ENCODE measurements around the gene CTNND2. TPM values are rescaled to one million over a fixed set of nuclear protein-coding genes. Genes with fewer than 3 reads are reported as not detected.

CTNND2 gene
- total and polyA plus RNA-seq, 9 of the 15 experiments (the other 6 are each of a cell fraction or from before 2014, with no cell fraction given) = 0.03 to 0.35 TPM; not detected in 7

DNA sequence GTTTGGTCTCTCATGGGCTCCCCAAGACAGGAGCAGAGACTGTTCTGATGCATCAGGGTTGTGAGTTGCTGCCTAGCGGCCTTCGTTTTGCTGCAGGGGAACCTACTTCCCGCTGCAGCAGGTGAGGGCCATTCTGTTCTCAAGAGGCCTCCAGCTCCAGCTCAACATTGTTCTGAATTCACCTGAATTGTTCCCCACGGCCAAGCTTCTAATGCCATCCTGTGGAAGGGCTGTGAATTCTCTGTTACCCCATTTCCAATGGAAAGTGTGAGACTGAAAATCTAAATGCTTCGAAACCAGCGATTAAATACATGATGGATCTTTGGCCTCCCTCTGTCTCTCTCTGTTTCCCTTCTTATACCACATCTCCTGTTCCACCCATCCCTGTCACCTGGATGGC is 794.1 kb downstream of the CTNND2 start:
- H3K36me3 ChIP-seq (ENCODE audit: control insufficient read depth, insufficient read depth, low read length) = no peaks in the 10 kb centered on the region
- no peak overlapping the region for H3K27ac ChIP-seq (ENCODE audit: extremely low read depth, low read depth, low read length)
- H2AFZ ChIP-seq (ENCODE audit: low read depth, low read length) = no peak overlapping the region
- no TSS peak for BruUV-seq (replicated peaks)
- WGBS (ENCODE audit: insufficient coverage, low coverage, missing lambda C conversion rate) = 2% methylated on average over 6 of the region's 6 CpGs
- no peak overlapping the region for H3K4me3 ChIP-seq
- no peaks in the 10 kb centered on the region for H3K9me3 ChIP-seq (replicated peaks; ENCODE audit: control insufficient read depth, insufficient read depth, low read depth, low read length)
- no peak overlapping the region for H3K9ac ChIP-seq (ENCODE audit: insufficient read depth in 1 of 2, low read depth in 2 of 2, low read length in 2 of 2)
- H3K79me2 ChIP-seq (ENCODE audit: control insufficient read depth, insufficient read depth, low read length) = no peaks in the 10 kb centered on the region
- no peak for FAIRE-seq
- in situ Hi-C loops (cut with MboI) (no loop called here), intact Hi-C loops (cut with micrococcal nuclease) (no loop called here)
- ChIA-PET CTCF (ENCODE audit: low intra/inter-chr PET ratio) (no interaction called here), POLR2A (interaction anchor here (0.7 kb wide), 1 partner anchor 413 kb away, joined by 3 read pairs; no protein-coding TSS in a partner anchor)
- no peaks in the 10 kb centered on the region for H3K9me1 ChIP-seq (ENCODE audit: control insufficient read depth, insufficient read depth, low read length)
- TF ChIP-seq RAD21 (CRISPR knock-in tag; conservative IDR thresholded peaks at IDR 0.05 in 1 of 2, IDR thresholded peaks at IDR 0.05 in 1 of 2) = peak in 1 of 2 experiments; percentile 31; a peak in 2 of 4 replicates
- no peak for TF ChIP-seq ZNF224 (CRISPR knock-in tag; IDR thresholded peaks at IDR 0.05)
- H3K27me3 ChIP-seq (ENCODE audit: control insufficient read depth in 2 of 2, insufficient read depth in 2 of 2, low read length in 2 of 2) = peaks cover 0 to 18% of the 10 kb centered on the region in 2 experiments; a peak in 1 of 5 replicates
- H3K4me1 ChIP-seq (replicated peaks in 1 of 2; ENCODE audit: control insufficient read depth in 2 of 2, insufficient read depth in 2 of 2, low read length in 2 of 2) = no peaks in the 10 kb centered on the region
- H4K20me1 ChIP-seq (replicated peaks; ENCODE audit: control insufficient read depth, insufficient read depth, low read length) = no peaks in the 10 kb centered on the region
- no peak for ATAC-seq
- no peak for DNase-seq (ENCODE audit: extremely low read depth in 1 of 4, low spot score in 3 of 4)
- H3K4me2 ChIP-seq (ENCODE audit: insufficient read depth, low read length) = no peak overlapping the region

DNA sequence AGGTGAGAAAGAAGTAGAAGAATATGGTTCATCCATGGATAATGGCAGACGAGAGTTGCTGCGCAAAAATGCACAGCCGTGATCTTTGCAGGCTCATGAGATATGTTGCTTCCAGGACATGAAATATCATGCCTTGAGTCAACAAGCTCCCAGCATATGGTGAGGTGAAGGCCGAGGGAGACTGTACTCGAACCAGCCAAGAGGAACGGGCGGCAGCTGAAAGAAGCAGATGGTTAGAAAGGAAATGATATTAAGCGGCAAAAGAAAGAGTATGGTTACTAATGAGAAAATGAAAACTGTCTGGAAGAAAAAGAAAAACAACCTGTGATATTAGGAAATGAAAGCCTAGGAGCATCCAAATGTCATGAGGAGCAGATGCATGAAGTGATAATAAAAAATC is 798.5 kb downstream of the CTNND2 start:
- no peak for FAIRE-seq
- BruUV-seq (replicated peaks) = no TSS peak
- under 1% methylated on average over 8 of the region's 8 CpGs for WGBS (ENCODE audit: insufficient coverage, low coverage, missing lambda C conversion rate)
- H3K9me1 ChIP-seq (ENCODE audit: control insufficient read depth, insufficient read depth, low read length) = no peaks in the 10 kb centered on the region
- intact Hi-C loops (cut with micrococcal nuclease) (no loop called here), in situ Hi-C loops (cut with MboI) (no loop called here)
- no peak overlapping the region for H3K9ac ChIP-seq (ENCODE audit: insufficient read depth in 1 of 2, low read depth in 2 of 2, low read length in 2 of 2)
- H3K4me3 ChIP-seq = no peak overlapping the region
- ChIA-PET POLR2A (no interaction called here), CTCF (ENCODE audit: low intra/inter-chr PET ratio) (no interaction called here)
- H3K27ac ChIP-seq (ENCODE audit: extremely low read depth, low read depth, low read length) = no peak overlapping the region
- H3K4me2 ChIP-seq (ENCODE audit: insufficient read depth, low read length) = no peak overlapping the region
- no peak for ATAC-seq
- no peaks in the 10 kb centered on the region for H3K79me2 ChIP-seq (ENCODE audit: control insufficient read depth, insufficient read depth, low read length)
- no peaks in the 10 kb centered on the region for H3K4me1 ChIP-seq (replicated peaks in 1 of 2; ENCODE audit: control insufficient read depth in 2 of 2, insufficient read depth in 2 of 2, low read length in 2 of 2)
- DNase-seq (ENCODE audit: extremely low read depth in 1 of 4, low spot score in 3 of 4) = no peak
- H3K9me3 ChIP-seq (replicated peaks; ENCODE audit: control insufficient read depth, insufficient read depth, low read depth, low read length) = no peaks in the 10 kb centered on the region
- no peaks in the 10 kb centered on the region for H4K20me1 ChIP-seq (replicated peaks; ENCODE audit: control insufficient read depth, insufficient read depth, low read length)
- H3K27me3 ChIP-seq (ENCODE audit: control insufficient read depth in 2 of 2, insufficient read depth in 2 of 2, low read length in 2 of 2) = peaks cover 0 to 19% of the 10 kb centered on the region in 2 experiments; a peak in 1 of 5 replicates
- H3K36me3 ChIP-seq (ENCODE audit: control insufficient read depth, insufficient read depth, low read length) = no peaks in the 10 kb centered on the region
- no peak overlapping the region for H2AFZ ChIP-seq (ENCODE audit: low read depth, low read length)
- TF ChIP-seq, protein P1, sequence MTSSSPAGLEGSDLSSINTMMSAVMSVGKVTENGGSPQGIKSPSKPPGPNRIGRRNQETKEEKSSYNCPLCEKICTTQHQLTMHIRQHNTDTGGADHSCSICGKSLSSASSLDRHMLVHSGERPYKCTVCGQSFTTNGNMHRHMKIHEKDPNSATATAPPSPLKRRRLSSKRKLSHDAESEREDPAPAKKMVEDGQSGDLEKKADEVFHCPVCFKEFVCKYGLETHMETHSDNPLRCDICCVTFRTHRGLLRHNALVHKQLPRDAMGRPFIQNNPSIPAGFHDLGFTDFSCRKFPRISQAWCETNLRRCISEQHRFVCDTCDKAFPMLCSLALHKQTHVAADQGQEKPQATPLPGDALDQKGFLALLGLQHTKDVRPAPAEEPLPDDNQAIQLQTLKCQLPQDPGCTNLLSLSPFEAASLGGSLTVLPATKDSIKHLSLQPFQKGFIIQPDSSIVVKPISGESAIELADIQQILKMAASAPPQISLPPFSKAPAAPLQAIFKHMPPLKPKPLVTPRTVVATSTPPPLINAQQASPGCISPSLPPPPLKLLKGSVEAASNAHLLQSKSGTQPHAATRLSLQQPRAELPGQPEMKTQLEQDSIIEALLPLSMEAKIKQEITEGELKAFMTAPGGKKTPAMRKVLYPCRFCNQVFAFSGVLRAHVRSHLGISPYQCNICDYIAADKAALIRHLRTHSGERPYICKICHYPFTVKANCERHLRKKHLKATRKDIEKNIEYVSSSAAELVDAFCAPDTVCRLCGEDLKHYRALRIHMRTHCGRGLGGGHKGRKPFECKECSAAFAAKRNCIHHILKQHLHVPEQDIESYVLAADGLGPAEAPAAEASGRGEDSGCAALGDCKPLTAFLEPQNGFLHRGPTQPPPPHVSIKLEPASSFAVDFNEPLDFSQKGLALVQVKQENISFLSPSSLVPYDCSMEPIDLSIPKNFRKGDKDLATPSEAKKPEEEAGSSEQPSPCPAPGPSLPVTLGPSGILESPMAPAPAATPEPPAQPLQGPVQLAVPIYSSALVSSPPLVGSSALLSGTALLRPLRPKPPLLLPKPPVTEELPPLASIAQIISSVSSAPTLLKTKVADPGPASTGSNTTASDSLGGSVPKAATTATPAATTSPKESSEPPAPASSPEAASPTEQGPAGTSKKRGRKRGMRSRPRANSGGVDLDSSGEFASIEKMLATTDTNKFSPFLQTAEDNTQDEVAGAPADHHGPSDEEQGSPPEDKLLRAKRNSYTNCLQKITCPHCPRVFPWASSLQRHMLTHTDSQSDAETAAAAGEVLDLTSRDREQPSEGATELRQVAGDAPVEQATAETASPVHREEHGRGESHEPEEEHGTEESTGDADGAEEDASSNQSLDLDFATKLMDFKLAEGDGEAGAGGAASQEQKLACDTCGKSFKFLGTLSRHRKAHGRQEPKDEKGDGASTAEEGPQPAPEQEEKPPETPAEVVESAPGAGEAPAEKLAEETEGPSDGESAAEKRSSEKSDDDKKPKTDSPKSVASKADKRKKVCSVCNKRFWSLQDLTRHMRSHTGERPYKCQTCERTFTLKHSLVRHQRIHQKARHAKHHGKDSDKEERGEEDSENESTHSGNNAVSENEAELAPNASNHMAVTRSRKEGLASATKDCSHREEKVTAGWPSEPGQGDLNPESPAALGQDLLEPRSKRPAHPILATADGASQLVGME (CRISPR knock-in tag; IDR thresholded peaks at IDR 0.05) = no peak
- no peak for TF ChIP-seq ZNF134 (CRISPR knock-in tag; conservative IDR thresholded peaks at IDR 0.05)
- TF ChIP-seq, protein P2, sequence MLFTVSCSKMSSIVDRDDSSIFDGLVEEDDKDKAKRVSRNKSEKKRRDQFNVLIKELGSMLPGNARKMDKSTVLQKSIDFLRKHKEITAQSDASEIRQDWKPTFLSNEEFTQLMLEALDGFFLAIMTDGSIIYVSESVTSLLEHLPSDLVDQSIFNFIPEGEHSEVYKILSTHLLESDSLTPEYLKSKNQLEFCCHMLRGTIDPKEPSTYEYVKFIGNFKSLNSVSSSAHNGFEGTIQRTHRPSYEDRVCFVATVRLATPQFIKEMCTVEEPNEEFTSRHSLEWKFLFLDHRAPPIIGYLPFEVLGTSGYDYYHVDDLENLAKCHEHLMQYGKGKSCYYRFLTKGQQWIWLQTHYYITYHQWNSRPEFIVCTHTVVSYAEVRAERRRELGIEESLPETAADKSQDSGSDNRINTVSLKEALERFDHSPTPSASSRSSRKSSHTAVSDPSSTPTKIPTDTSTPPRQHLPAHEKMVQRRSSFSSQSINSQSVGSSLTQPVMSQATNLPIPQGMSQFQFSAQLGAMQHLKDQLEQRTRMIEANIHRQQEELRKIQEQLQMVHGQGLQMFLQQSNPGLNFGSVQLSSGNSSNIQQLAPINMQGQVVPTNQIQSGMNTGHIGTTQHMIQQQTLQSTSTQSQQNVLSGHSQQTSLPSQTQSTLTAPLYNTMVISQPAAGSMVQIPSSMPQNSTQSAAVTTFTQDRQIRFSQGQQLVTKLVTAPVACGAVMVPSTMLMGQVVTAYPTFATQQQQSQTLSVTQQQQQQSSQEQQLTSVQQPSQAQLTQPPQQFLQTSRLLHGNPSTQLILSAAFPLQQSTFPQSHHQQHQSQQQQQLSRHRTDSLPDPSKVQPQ (CRISPR knock-in tag; IDR thresholded peaks at IDR 0.05; ENCODE audit: borderline replicate concordance) = no peak
- no peak for TF ChIP-seq ZNF785 (CRISPR knock-in tag; IDR thresholded peaks at IDR 0.05)
- TF ChIP-seq ZNF212 (CRISPR knock-in tag; IDR thresholded peaks at IDR 0.05) = no peak
- TF ChIP-seq NFRKB (IDR thresholded peaks at IDR 0.05; ENCODE audit: low read depth) = no peak

Data from K562 (cell line).